OCI-LY7 (cell line): Measurements from ENCODE around the gene SRRT.
A peak's percentile ranks its signal among the peaks of the same experiment; 100 is the strongest.

Experiments used
- EZH2phosphoT487 ChIP-seq: fragments of 200-600 bp; sonication (generic); IDR thresholded peaks from 2 replicates; pipeline ENCODE4 v1.6.1; 2018; ENCODE audit warnings: low read depth, borderline replicate concordance, mild to moderate bottlenecking, mixed run types, antibody characterized with exemption, low read length, moderate library complexity, mixed read lengths
- TF ChIP-seq, protein P1 (sequence below): fragments of 200-600 bp; sonication (generic); conservative IDR thresholded peaks from 2 replicates; pipeline ENCODE4 v1.5.1; 2014; ENCODE audit warnings: mild to moderate bottlenecking, antibody characterized with exemption, low read length, moderate library complexity, mixed read lengths

GRCh38 chr7:100896732-100897608 lies 22.1 kb downstream of the SRRT start:
- TF ChIP-seq, protein P1, sequence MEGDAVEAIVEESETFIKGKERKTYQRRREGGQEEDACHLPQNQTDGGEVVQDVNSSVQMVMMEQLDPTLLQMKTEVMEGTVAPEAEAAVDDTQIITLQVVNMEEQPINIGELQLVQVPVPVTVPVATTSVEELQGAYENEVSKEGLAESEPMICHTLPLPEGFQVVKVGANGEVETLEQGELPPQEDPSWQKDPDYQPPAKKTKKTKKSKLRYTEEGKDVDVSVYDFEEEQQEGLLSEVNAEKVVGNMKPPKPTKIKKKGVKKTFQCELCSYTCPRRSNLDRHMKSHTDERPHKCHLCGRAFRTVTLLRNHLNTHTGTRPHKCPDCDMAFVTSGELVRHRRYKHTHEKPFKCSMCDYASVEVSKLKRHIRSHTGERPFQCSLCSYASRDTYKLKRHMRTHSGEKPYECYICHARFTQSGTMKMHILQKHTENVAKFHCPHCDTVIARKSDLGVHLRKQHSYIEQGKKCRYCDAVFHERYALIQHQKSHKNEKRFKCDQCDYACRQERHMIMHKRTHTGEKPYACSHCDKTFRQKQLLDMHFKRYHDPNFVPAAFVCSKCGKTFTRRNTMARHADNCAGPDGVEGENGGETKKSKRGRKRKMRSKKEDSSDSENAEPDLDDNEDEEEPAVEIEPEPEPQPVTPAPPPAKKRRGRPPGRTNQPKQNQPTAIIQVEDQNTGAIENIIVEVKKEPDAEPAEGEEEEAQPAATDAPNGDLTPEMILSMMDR: peak; percentile 74
- no peak for TF ChIP-seq EZH2phosphoT487
